H1 (cell line): ENCODE data around the gene TPSD1. TPM values are rescaled to one million over a fixed set of nuclear protein-coding genes. Genes with fewer than 3 reads are reported as not detected.

Experiments
- CHD7 ChIP-seq: fragments of 300-600 bp; sonication (generic); IDR thresholded peaks from 2 replicates; pipeline ENCODE4 v1.7.1; 2012; ENCODE audit warnings: low read length, moderate library complexity, mild to moderate bottlenecking, inconsistent platforms; ENCODE audit not compliant: insufficient replicate concordance
- CTCF ChIP-seq, 3 experiments: IDR thresholded peaks; 1 replicate in 2 of 3; 2 replicates in 1 of 3; pipeline versions ENCODE4 v1.5.1 to v1.6.1; 2011; ENCODE audit warnings: low read length in 3 of 3, mild to moderate bottlenecking in 3 of 3, inconsistent platforms in 2 of 3, low read depth in 1 of 3, moderate library complexity in 1 of 3; ENCODE audit not compliant: insufficient read depth in 1 of 3; ENCODE audit errors: control extremely low read depth in 1 of 3
- EGR1 ChIP-seq: IDR thresholded peaks from 2 replicates; pipeline ENCODE4 v1.6.1; 2011; ENCODE audit warnings: low read depth, low read length, borderline replicate concordance
- RNF2 ChIP-seq: fragments of 200-900, 300-1000 bp; sonication (generic); IDR thresholded peaks from 2 replicates; pipeline ENCODE4 v1.7.1; 2016; ENCODE audit warnings: borderline replicate concordance, low read depth, mild to moderate bottlenecking, antibody characterized with exemption, low read length; ENCODE audit not compliant: poor library complexity, severe bottlenecking; ENCODE audit errors: missing control alignments
- SP4 ChIP-seq: IDR thresholded peaks from 2 replicates; pipeline ENCODE4 v1.6.1; 2012; ENCODE audit warnings: low read length, inconsistent platforms
- SRF ChIP-seq: IDR thresholded peaks from 2 replicates; pipeline ENCODE4 v1.6.1; 2011; ENCODE audit warnings: mild to moderate bottlenecking, low read depth, low read length, moderate library complexity
- SUZ12 ChIP-seq: fragments of 200-600 bp; sonication (generic); IDR thresholded peaks from 2 replicates; pipeline ENCODE4 v1.6.1; 2012; ENCODE audit warnings: mild to moderate bottlenecking, inconsistent platforms, low read length, moderate library complexity, mixed read lengths
- polyA plus RNA-seq, 7 experiments: library from polyadenylated mRNA; depleted of rRNA in 3 of 7; stranded (reverse) in 5 of 7; unstranded in 2 of 7; fragments of >200 nt in 5 of 7; fragments of 200-250 nt in 2 of 7; gene quantifications; 1 replicate in 5 of 7; 2 replicates in 1 of 7; 4 replicates in 1 of 7; pipeline versions ENCODE4 v1.2.1 to v1.2.3, GENCODE V29; 2011 to 2013; ENCODE audit warnings: missing spikeins in 2 of 7, mixed read lengths in 2 of 7
- total RNA-seq: library from RNA; stranded (reverse); fragmentation: NEBNext Ultra II Directional; extraction: Animal tissue kit (Norgen Biotek cat#: 25700); gene quantifications from 2 replicates; pipeline ENCODE4 v1.2.1, GENCODE V29; 2021

TPSD1 gene
- total and polyA plus RNA-seq, 2 of the 8 experiments (the other 6 are each of a cell fraction or from before 2014, with no cell fraction given), result 0.26 TPM; not detected in 1

GRCh38 chr16:1222553-1223354 lies 33.1 kb upstream of the TPSD1 start (continued):
- TF ChIP-seq CHD7 (no peak), RNF2 (no peak), SP4 (no peak), SRF (no peak), CTCF (IDR thresholded peaks at IDR 0.05; ENCODE audit: control extremely low read depth in 1 of 3, insufficient read depth in 1 of 3, low read depth in 1 of 3, low read length in 3 of 3) (no peak), SUZ12 (no peak), EGR1 (no peak)
